HG03575 (cell line): ENCODE data around the gene C4orf17.
A peak's percentile ranks its signal among the peaks of the same experiment; 100 is the strongest.
"Not testable (repeated sequence)": the region's sequence is repeated elsewhere in the genome, so short reads cannot be mapped to it uniquely, and the experiment has no call there.

Experiments
- ATAC-seq: cut with Tn5 transposase; IDR thresholded peaks from one replicate; pipeline ENCODE4 v1.9.1; 2021; ENCODE audit not compliant: unreplicated experiment, insufficient number of reproducible peaks, low FRiP score; ENCODE audit errors: extremely low read depth

The C4orf17 gene

DNA sequence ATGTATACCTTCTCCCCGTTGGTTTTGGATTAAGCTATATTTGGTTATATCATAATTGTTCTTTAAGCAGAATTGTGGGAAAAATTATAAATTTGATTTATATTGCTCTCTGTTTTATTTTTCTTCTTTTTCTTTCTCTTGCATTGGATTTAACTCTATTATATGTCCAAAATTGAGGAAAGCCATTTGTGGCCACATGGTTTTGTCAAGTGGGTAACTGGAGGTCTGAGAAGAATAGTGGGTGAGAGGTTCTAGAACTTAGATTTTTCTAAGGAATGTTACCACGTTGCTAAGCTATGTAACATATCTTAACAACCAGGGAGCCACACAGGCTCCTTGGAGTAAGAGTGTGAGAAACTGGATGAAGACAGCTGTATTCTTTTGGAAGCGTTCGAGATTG lies at the start of gene C4orf17:
TSS of gene C4orf17 (plus strand) at position 301 of the 400 bp plus-strand sequence. CDS start 2,061 bp downstream, outside the sequence.
- no peak for ATAC-seq

- no peak for ATAC-seq
Measured at GRCh38 chr4:99461623-99462401, 49.0 kb upstream of the C4orf17 start.

DNA sequence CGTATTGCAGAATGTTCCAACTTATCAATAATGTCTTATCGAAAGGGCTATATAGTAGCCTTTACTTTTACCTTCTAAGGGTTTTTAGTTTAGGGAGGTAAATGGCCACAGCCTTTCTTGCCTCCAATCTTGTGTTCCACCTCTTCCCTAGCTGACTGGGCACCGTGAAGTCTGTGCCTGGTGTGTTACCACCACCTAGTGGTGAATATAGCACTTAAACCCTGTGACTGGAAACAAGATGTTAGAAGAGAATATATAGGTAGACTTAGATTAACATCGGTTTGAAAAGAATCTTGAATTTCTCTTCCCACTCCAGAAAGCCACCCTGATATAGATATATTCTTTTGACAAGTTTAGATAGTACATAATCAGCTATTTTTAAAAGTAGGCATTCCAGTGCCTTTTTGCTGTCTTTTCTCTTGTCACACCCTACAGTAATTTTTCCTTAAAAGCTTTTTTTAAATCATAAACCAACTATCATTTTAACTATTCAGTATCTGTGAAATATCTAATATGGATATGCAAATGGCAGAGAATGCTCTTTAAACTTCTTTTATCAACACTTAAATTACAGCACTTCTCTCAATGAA lies 47.9 kb upstream of the C4orf17 start:
- peak; percentile 95 for ATAC-seq

DNA sequence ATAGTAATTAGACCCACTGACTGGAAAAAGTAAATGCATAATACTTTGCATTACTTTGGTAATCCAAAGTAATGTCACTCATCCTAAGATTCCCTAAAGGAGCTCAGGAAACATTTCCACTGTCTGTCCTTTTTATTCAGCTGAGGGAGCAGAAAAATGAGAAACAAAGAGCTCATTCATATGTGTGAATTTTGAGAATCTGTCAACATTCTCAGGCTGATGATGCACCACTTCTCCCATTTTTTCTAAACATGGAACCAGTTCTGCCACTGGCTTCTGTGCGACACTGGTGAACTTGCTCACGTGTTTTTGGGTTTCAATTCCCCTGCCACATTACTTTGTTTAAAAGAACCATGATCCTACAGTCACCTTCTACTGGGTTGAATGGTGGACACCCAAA lies 47.3 kb upstream of the C4orf17 start:
- no peak for ATAC-seq

- ATAC-seq: no peak
Measured at GRCh38 chr4:99467887-99468286, 42.9 kb upstream of the C4orf17 start.

- ATAC-seq: no peak
Measured at GRCh38 chr4:99468889-99469288, 41.9 kb upstream of the C4orf17 start.

DNA sequence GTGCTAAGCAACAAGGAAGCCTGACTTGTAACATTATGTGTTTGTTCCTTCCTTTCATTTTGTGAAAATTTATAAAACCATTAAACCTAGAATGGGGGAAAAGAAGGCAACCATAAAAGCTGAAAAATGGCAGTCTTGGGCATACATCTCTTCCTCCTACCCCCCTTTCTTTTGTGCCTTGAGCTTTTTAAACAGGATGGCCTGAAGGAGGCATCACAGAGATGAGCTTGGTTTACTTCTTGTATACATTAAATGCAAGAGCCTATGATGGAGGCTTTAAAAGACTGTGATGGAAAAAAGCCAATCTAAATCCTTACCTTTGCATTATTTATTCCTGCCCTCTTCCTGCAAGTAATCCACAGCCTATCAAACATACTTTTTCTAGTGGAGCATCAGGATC lies 39.5 kb upstream of the C4orf17 start:
- no peak for ATAC-seq

GRCh38 chr4:99471896-99472295 lies 38.9 kb upstream of the C4orf17 start:
- no peak for ATAC-seq

DNA sequence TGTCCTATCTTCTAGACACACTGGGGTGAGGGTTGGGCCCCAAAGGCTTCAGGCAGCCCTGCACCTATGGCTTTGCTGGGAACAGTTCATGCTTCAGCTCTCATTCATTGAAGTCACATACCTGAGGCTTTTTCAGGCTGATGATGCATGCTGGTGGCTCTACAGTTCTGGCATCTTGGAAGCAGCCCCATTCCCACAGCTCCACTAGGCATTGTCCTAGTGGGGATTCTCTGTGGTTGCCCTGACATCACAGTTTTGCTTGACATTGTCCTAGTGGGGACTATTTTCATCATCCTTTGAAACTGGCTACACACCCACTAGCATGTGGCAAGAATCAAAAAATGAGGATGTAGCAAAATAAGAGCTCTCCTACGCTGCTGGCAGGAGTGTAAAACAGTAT lies 37.7 kb upstream of the C4orf17 start:
- no peak for ATAC-seq

DNA sequence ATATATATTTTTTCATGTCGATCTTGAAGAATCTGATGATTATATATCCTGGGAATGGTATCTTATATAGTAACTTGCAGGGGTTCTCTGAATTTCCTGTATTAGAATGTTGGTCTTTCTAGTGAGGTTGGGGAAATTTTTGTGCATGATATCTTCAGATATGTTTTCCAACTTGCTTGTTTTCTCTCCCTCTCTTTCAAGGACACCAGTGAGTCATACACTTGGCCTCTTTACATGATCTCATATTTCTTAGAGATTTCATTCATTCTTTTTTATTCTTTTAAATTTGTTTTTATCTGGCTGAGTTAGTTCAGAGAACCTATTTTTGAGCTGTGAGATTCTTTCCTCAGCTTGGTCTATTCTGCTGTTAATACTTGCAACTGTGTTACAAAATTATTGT lies 27.2 kb upstream of the C4orf17 start:
- no peak for ATAC-seq

DNA sequence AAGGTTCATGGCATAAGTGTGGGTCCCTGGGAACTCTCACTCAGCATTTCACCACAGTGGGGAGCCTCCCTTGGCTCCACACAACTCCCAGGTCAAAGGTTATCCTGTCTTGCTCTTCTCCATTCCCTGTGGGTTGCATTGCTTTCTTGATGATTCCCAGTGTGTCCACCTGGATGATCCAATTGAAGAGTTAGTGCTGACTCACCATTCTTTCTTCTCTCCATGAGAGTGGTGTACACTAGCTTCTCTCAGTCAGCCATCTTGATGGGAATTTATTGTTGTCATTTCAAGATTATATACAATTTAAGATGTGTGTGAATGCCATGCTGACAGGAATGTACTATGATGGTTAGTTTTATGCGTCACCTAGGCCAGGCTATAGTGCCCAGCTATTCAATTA lies 25.6 kb upstream of the C4orf17 start:
- no peak for ATAC-seq

DNA sequence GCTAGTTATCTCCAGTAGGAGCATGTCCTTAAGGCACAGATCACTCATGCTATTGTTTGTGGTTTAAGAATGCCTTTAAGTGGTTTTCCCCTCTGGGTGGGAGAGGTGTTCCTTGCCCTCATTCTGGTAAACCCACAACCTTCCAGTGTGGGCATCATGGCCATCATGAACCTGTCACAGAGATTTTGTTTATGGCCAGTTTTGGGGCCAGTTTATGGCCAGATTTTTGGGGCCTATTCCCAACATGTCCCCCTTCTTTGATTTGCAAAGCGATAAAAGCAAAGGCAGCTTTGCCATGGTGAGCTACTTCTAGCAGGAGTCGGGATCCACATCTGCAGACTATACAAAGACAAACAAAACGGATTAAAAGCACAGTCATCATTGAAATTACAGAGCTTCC lies 24.2 kb upstream of the C4orf17 start:
- ATAC-seq: not testable (repeated sequence)

DNA sequence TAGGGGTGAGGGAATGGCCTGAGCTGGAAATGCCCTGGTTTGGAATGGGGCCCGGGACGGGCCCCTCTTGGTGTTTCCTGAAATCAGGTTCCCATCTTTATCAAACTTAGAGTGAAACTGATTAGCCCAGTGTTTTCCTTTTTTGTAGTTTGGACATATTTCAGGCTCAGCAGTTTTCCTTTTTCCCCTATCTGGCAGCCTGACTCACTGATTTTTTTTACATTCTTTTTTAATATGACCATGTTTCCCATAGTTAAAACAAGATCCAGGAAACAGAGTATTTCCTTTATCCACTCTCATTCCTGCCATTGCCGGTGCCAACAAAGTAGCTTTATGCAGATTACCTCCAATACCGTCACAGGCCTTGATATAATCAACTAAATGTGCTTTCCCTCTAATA lies 20.5 kb upstream of the C4orf17 start:
- ATAC-seq: no peak

DNA sequence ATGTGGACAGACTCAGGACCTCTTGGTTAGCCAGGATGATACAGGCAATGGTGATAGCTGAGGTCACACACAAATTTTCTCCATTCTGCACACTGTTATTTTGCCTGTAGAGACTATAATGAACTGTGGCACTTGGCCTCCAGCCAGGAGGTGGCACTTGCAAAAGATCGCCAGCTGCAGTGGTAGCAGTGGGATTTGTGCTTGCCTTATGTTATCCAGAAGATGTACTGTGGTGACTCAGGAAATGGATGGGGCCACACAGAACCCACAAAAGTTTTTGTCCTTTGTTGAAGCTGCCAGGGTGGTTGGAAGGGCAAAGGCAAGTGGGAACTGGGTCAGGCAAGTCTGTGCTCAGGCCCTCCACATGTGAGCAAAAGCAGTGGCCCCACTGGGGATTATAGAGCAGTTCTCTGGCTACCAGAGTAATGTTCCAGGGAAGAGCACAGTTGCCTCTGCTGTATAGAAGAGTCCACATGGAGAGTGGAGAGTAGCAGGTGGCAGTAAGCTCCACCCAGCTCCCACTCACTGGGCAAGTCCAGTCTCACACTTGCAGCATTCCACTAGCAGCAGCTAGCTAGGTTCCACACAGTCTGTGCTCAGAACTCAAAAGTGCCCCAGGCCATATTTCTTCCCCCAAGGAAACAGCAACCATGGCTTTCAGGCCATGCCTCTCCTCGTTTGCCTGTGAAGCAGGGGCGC lies 5.9 kb upstream of the C4orf17 start:
- no peak for ATAC-seq

GRCh38 chr4:99506781-99507180 lies 4.0 kb upstream of the C4orf17 start:
- no peak for ATAC-seq

DNA sequence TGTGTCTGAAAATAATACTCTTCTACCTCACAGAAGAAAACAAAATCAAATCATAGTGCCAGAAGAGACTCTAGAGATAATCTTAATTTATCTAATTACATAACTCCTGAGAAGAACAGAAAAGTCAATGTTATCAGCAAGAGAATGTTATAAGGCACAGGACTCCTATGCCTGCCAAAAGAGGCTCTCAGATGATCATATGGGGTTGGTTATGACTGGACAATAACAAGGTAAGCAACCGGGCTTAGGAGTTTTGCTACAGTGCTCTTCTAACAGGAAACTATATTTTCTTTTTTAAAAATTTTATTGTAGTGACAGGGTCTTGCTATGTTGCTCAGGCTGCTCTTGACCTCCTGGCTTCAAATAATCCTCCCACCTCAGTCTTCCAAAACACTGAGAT lies 3.5 kb upstream of the C4orf17 start:
- ATAC-seq: no peak

DNA sequence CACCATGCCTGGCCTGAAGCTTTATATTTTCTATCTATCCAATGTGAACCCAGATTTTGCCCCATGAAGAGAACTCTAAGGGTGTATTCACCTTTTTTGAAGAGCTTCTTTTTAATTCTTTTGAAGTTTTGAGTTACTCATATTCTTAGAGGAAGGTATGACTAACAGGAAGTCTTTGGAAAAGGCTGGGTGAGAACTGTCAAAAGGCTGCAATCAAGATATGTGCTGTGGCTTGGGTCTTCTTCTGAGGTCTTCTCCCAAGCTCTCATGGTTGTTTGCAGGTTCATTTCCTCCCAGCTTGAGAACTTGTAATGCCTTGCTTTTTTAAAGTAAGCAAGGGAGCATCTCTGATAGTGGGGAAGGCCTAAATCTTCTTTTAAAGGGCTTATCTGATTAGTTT lies 3.1 kb upstream of the C4orf17 start:
- no peak for ATAC-seq

GRCh38 chr4:99518601-99519295 lies 7.9 kb downstream of the C4orf17 start:
- no peak for ATAC-seq

GRCh38 chr4:99529228-99529627 lies 18.4 kb downstream of the C4orf17 start:
- no peak for ATAC-seq

DNA sequence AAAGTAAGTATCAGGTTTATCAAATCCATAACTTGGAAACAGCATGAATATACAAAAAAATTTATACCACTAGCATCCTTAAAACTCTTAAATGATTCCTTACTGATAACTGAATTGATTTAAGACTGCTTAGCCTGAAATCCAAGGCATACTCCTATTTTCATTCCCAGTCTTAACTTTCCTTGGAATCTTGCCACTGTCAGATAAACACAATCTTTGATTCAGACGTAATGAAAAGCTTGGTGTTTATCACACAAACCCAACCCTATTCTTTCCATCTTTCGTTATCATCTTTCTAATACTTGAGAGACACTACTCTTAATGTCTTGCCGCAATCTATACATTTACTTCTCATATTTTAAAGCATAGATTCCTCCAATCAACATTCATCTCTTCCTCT lies 19.1 kb downstream of the C4orf17 start:
- no peak for ATAC-seq
